ENCODE results near the gene TGFBI. TPM values are rescaled to one million over a fixed set of nuclear protein-coding genes. Genes with fewer than 3 reads are reported as not detected.

TGFBI gene
- total and polyA plus RNA-seq, 2 experiments from 2014 or later: 2.9 to 10.2 TPM

GRCh38 chr5:136020383-136021015 is 8.3 kb upstream of the TGFBI start:
- no peaks in the 10 kb centered on the region for H3K36me3 ChIP-seq
- H3K27me3 ChIP-seq: peaks cover 3% of the 10 kb centered on the region
- peak in 1 of 2 donors; percentile 95 for DNase-seq (ENCODE audit: low read depth in 1 of 2, low spot score in 1 of 2)
- H3K27ac ChIP-seq: no peak overlapping the region
- no peak overlapping the region for H3K4me3 ChIP-seq
- TF ChIP-seq CTCF (IDR thresholded peaks at IDR 0.05; ENCODE audit: low read depth, low read length): no peak
- H3K9me3 ChIP-seq (ENCODE audit: low read depth): no peaks in the 10 kb centered on the region
- H3K4me1 ChIP-seq (ENCODE audit: low read depth): no peaks in the 10 kb centered on the region

GRCh38 chr5:136021016-136021405 is 7.8 kb upstream of the TGFBI start:
- H3K9me3 ChIP-seq (ENCODE audit: low read depth): no peaks in the 10 kb centered on the region
- no peaks in the 10 kb centered on the region for H3K36me3 ChIP-seq
- no peaks in the 10 kb centered on the region for H3K4me1 ChIP-seq (ENCODE audit: low read depth)
- H3K27ac ChIP-seq: no peak overlapping the region
- TF ChIP-seq CTCF (IDR thresholded peaks at IDR 0.05; ENCODE audit: low read depth, low read length): no peak
- H3K4me3 ChIP-seq: no peak overlapping the region
- peak in 1 of 2 donors; percentile 41 for DNase-seq (ENCODE audit: low read depth in 1 of 2, low spot score in 1 of 2)
- peaks cover 6% of the 10 kb centered on the region for H3K27me3 ChIP-seq

GRCh38 chr5:136022965-136023364 is 5.8 kb upstream of the TGFBI start:
- no peak for TF ChIP-seq CTCF (IDR thresholded peaks at IDR 0.05; ENCODE audit: low read depth, low read length)
- no peak for DNase-seq (ENCODE audit: low read depth in 1 of 2, low spot score in 1 of 2)
- Histone ChIP-seq H3K9me3 (ENCODE audit: low read depth) (no peaks in the 10 kb centered on the region), H3K36me3 (no peaks in the 10 kb centered on the region), H3K4me3 (no peak overlapping the region), H3K27me3 (peaks cover 26% of the 10 kb centered on the region), H3K27ac (no peak overlapping the region), H3K4me1 (ENCODE audit: low read depth) (no peaks in the 10 kb centered on the region)

GRCh38 chr5:136023958-136024541 is 4.7 kb upstream of the TGFBI start:
- no peaks in the 10 kb centered on the region for H3K4me1 ChIP-seq (ENCODE audit: low read depth)
- no peak overlapping the region for H3K4me3 ChIP-seq
- no peak overlapping the region for H3K27ac ChIP-seq
- peaks cover 37% of the 10 kb centered on the region for H3K27me3 ChIP-seq
- TF ChIP-seq CTCF (IDR thresholded peaks at IDR 0.05; ENCODE audit: low read depth, low read length): no peak
- peak in 1 of 2 donors; percentile 74 for DNase-seq (ENCODE audit: low read depth in 1 of 2, low spot score in 1 of 2)
- H3K36me3 ChIP-seq: no peaks in the 10 kb centered on the region
- H3K9me3 ChIP-seq (ENCODE audit: low read depth): no peaks in the 10 kb centered on the region

- H3K27ac ChIP-seq: no peak overlapping the region
- H3K27me3 ChIP-seq: peaks cover 55% of the 10 kb centered on the region
- H3K4me3 ChIP-seq: no peak overlapping the region
- no peaks in the 10 kb centered on the region for H3K4me1 ChIP-seq (ENCODE audit: low read depth)
- peak in 1 of 2 donors; percentile 78 for DNase-seq (ENCODE audit: low read depth in 1 of 2, low spot score in 1 of 2)
- TF ChIP-seq CTCF (IDR thresholded peaks at IDR 0.05; ENCODE audit: low read depth, low read length): no peak
- no peaks in the 10 kb centered on the region for H3K36me3 ChIP-seq
- H3K9me3 ChIP-seq (ENCODE audit: low read depth): no peaks in the 10 kb centered on the region
Measured at GRCh38 chr5:136025900-136026299, 2.9 kb upstream of the TGFBI start.

Measured in cardiac muscle cell (in vitro differentiated cells and primary cell).